Loucy (cell line): ENCODE results near the gene OR5A2.

Source experiments
- CTCF ChIP-seq: fragments of 200-600 bp; sonication (generic); conservative IDR thresholded peaks from 2 replicates; pipeline ENCODE4 v1.5.1; 2014; ENCODE audit warnings: mild to moderate bottlenecking, antibody characterized with exemption, low read length
- EZH2phosphoT487 ChIP-seq: fragments of 200-600 bp; IDR thresholded peaks from 2 replicates; pipeline ENCODE4 v1.6.1; 2018; ENCODE audit warnings: antibody characterized with exemption, mild to moderate bottlenecking, moderate library complexity, borderline replicate concordance

- TF ChIP-seq CTCF, result no peak
- TF ChIP-seq EZH2phosphoT487, result no peak
These were observed 9.2 kb downstream of the OR5A2 start for GRCh38 chr11:59417023-59417422.
